ENCODE measurements around the gene GEMIN7. TPM values are rescaled to one million over a fixed set of nuclear protein-coding genes. Genes with fewer than 3 reads are reported as not detected.

GEMIN7 gene
- polyA plus RNA-seq, 1 donor (not counting 4 experiments of a cell fraction or from before 2014, with no cell fraction given): 23.7 TPM

- no peak overlapping the region for H3K4me2 ChIP-seq (ENCODE audit: control insufficient read depth, extremely low read depth, insufficient read depth, low read depth, low read length)
- dilution Hi-C loops (cut with MboI; ENCODE audit: extremely low pct_ligation_motif_present, low sequenced_read_pairs): no loop called here
- H3K36me3 ChIP-seq (ENCODE audit: control insufficient read depth in 2 of 2, extremely low read depth in 1 of 2, insufficient read depth in 2 of 2, low read length in 2 of 2): peaks cover 48 to 49% of the 10 kb centered on the region in 2 experiments
- H3K9me3 ChIP-seq (ENCODE audit: control insufficient read depth, low read depth, low read length): no peaks in the 10 kb centered on the region
- peak; percentile 85 for FAIRE-seq
- H3K9ac ChIP-seq (ENCODE audit: control insufficient read depth, extremely low read depth, insufficient read depth, low read length): no peak overlapping the region
- H3K4me3 ChIP-seq (ENCODE audit: control insufficient read depth in 2 of 3, extremely low read depth in 1 of 3, insufficient read depth in 2 of 3, low read depth in 1 of 3, low read length in 3 of 3): no peak overlapping the region
- no peaks in the 10 kb centered on the region for H3K9me1 ChIP-seq (ENCODE audit: control insufficient read depth, extremely low read depth, insufficient read depth, low read length)
- H3K4me1 ChIP-seq (ENCODE audit: control insufficient read depth, extremely low read depth, insufficient read depth, low read length): no peaks in the 10 kb centered on the region
- H3K79me2 ChIP-seq (ENCODE audit: control insufficient read depth, insufficient read depth, low read length): no peaks in the 10 kb centered on the region
- no peak for DNase-seq (ENCODE audit: low read depth, low spot score)
- H4K20me1 ChIP-seq (ENCODE audit: control insufficient read depth, extremely low read depth, insufficient read depth, low read length): peaks cover 11% of the 10 kb centered on the region
- no peak for TF ChIP-seq EZH2 (IDR thresholded peaks at IDR 0.05; ENCODE audit: low read length)
- TF ChIP-seq, protein P1, sequence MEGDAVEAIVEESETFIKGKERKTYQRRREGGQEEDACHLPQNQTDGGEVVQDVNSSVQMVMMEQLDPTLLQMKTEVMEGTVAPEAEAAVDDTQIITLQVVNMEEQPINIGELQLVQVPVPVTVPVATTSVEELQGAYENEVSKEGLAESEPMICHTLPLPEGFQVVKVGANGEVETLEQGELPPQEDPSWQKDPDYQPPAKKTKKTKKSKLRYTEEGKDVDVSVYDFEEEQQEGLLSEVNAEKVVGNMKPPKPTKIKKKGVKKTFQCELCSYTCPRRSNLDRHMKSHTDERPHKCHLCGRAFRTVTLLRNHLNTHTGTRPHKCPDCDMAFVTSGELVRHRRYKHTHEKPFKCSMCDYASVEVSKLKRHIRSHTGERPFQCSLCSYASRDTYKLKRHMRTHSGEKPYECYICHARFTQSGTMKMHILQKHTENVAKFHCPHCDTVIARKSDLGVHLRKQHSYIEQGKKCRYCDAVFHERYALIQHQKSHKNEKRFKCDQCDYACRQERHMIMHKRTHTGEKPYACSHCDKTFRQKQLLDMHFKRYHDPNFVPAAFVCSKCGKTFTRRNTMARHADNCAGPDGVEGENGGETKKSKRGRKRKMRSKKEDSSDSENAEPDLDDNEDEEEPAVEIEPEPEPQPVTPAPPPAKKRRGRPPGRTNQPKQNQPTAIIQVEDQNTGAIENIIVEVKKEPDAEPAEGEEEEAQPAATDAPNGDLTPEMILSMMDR (optimal IDR thresholded peaks at IDR 0.05 in 1 of 3, IDR thresholded peaks at IDR 0.05 in 1 of 3, conservative IDR thresholded peaks at IDR 0.05 in 1 of 3; ENCODE audit: extremely low read depth in 1 of 3, insufficient read depth in 2 of 3, low read length in 3 of 3): peak; percentile 90 to 96 (median 93)
- no peaks in the 10 kb centered on the region for H3K27me3 ChIP-seq (ENCODE audit: control insufficient read depth, extremely low read depth, insufficient read depth, low read length)
- H2AFZ ChIP-seq (ENCODE audit: control insufficient read depth, low read length): no peak overlapping the region
- H3K27ac ChIP-seq (ENCODE audit: control insufficient read depth, insufficient read depth, low read length): no peak overlapping the region
These were observed 19.6 kb upstream of the GEMIN7 start for GRCh38 chr19:45059258-45059965.

- H3K27ac ChIP-seq (ENCODE audit: control insufficient read depth, insufficient read depth, low read length): no peak overlapping the region
- no peak for TF ChIP-seq EZH2 (IDR thresholded peaks at IDR 0.05; ENCODE audit: low read length)
- TF ChIP-seq, protein P1 (optimal IDR thresholded peaks at IDR 0.05 in 1 of 3, IDR thresholded peaks at IDR 0.05 in 1 of 3, conservative IDR thresholded peaks at IDR 0.05 in 1 of 3; ENCODE audit: extremely low read depth in 1 of 3, insufficient read depth in 2 of 3, low read length in 3 of 3): no peak
- FAIRE-seq (no peak), DNase-seq (ENCODE audit: low read depth, low spot score) (no peak)
- H4K20me1 ChIP-seq (ENCODE audit: control insufficient read depth, extremely low read depth, insufficient read depth, low read length): peaks cover 11% of the 10 kb centered on the region
- peaks cover 2% of the 10 kb centered on the region for H3K79me2 ChIP-seq (ENCODE audit: control insufficient read depth, insufficient read depth, low read length)
- H3K4me3 ChIP-seq (ENCODE audit: control insufficient read depth in 2 of 3, extremely low read depth in 1 of 3, insufficient read depth in 2 of 3, low read depth in 1 of 3, low read length in 3 of 3): no peak overlapping the region
- dilution Hi-C loops (cut with MboI; ENCODE audit: extremely low pct_ligation_motif_present, low sequenced_read_pairs): no loop called here
- no peaks in the 10 kb centered on the region for H3K9me3 ChIP-seq (ENCODE audit: control insufficient read depth, low read depth, low read length)
- no peak overlapping the region for H3K4me2 ChIP-seq (ENCODE audit: control insufficient read depth, extremely low read depth, insufficient read depth, low read depth, low read length)
- no peak overlapping the region for H2AFZ ChIP-seq (ENCODE audit: control insufficient read depth, low read length)
- H3K27me3 ChIP-seq (ENCODE audit: control insufficient read depth, extremely low read depth, insufficient read depth, low read length): no peaks in the 10 kb centered on the region
- no peaks in the 10 kb centered on the region for H3K9me1 ChIP-seq (ENCODE audit: control insufficient read depth, extremely low read depth, insufficient read depth, low read length)
- H3K4me1 ChIP-seq (ENCODE audit: control insufficient read depth, extremely low read depth, insufficient read depth, low read length): no peaks in the 10 kb centered on the region
- H3K36me3 ChIP-seq (ENCODE audit: control insufficient read depth in 2 of 2, extremely low read depth in 1 of 2, insufficient read depth in 2 of 2, low read length in 2 of 2): peaks cover 48 to 49% of the 10 kb centered on the region in 2 experiments
- H3K9ac ChIP-seq (ENCODE audit: control insufficient read depth, extremely low read depth, insufficient read depth, low read length): no peak overlapping the region
These were observed 17.1 kb upstream of the GEMIN7 start for GRCh38 chr19:45061965-45062364.
